22Rv1 (cell line): Measurements from ENCODE around the gene LRRC18.

ENCODE experiments used
- H3K27ac ChIP-seq: fragments of 450-650 bp; 2 replicates; pipeline ENCODE4 v1.5.1; 2017
- ZFX ChIP-seq: fragments of 450-650 bp; IDR thresholded peaks from 2 replicates; pipeline ENCODE4 v1.6.1; 2017; ENCODE audit warnings: antibody characterized with exemption, borderline replicate concordance
- TF ChIP-seq, protein P1 (sequence below): fragments of 450-650 bp; IDR thresholded peaks from 2 replicates; pipeline ENCODE4 v1.5.1; 2017; ENCODE audit warnings: mild to moderate bottlenecking

Gene LRRC18

DNA sequence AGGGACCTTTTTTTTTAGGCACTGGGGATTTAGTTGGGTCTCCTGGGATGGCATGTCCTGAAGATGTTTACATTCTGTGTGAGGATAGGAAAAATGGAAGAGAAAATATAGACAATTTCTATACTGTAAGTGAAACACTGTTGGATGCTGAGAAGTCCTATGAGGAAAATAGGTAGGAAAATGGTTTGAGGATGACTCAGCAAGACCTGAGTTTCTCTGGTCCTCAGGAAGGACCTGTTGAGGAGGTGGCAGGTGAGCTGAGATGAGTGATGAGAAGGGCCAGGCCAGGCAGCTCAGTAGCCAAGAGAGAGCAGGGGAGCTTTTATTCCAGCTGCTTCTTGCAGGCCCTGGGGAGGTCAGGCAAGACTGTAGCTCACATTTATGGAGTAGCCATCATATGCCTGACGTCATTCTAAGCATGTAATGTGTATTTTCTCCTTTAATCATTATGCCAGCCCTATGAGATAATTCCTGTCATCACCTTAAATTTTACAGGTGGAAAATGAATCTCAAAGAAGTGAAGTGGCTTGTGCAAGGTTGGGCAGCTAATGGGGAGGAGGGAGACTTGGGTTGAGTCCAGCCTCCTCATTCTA lies 19.1 kb upstream of the LRRC18 start:
- H3K27ac ChIP-seq, result no peak overlapping the region
- TF ChIP-seq ZFX, result no peak
- TF ChIP-seq, protein P1, sequence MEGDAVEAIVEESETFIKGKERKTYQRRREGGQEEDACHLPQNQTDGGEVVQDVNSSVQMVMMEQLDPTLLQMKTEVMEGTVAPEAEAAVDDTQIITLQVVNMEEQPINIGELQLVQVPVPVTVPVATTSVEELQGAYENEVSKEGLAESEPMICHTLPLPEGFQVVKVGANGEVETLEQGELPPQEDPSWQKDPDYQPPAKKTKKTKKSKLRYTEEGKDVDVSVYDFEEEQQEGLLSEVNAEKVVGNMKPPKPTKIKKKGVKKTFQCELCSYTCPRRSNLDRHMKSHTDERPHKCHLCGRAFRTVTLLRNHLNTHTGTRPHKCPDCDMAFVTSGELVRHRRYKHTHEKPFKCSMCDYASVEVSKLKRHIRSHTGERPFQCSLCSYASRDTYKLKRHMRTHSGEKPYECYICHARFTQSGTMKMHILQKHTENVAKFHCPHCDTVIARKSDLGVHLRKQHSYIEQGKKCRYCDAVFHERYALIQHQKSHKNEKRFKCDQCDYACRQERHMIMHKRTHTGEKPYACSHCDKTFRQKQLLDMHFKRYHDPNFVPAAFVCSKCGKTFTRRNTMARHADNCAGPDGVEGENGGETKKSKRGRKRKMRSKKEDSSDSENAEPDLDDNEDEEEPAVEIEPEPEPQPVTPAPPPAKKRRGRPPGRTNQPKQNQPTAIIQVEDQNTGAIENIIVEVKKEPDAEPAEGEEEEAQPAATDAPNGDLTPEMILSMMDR, result no peak

DNA sequence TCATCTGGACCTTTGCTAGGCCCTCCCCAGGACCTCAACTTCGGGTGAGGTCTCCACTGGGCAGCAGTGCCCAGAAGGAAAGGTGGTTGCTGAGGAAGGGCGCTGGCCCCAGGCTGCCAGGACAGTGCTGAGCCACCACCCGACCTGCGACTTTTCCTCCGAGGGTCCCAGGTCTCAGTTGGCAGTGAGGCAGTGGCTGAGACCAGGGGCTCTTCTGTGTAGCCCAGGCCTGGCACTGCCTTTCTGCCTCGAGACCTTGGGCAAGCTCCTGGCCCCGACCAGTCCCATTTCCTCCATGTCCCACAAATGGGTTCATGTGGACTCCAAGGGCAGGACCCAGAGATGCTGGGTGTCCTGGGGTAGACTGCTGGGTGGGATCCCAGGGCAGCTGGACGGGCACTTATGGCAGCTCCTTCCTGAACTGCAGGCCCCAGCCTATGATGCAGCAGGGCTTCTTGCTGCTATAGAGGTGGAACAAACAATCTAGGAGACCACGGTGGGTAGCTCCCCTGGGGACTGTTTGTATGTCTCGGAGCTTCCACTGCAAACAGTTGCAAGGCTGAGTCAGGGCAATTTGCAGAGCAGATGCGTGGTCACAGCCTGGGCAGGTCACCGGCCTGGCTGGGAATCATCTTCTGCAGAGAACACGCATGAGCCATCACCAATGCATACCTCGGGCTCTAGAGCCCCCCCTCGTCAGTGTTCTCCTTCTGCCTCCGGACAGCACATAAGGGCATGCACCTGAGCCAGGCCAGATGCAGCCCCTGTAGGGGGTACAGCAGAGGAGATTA lies 17.9 kb upstream of the LRRC18 start:
- TF ChIP-seq ZFX, result no peak
- H3K27ac ChIP-seq, result no peak overlapping the region

DNA sequence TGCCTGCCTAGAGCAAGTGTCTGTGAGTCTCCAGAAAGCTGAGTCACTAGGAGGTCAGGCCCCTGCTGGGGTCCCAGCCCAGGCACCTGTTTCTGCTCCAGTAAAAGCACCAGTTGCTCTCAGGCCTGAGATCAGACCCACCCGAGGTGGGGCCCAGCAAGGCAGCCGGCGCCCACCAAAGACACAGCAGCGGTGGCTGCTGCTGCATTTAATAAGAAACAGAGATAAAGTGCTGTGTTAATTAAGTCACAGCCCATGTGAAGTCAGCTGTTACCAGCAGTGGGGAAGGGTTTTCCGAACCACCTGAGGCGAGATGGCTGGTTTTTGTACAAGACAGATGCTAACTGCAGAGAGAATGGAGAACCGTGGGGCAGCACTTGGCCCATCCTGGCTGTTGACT lies 12.1 kb upstream of the LRRC18 start:
- no peak overlapping the region for H3K27ac ChIP-seq
- TF ChIP-seq, protein P1, result no peak
- no peak for TF ChIP-seq ZFX

DNA sequence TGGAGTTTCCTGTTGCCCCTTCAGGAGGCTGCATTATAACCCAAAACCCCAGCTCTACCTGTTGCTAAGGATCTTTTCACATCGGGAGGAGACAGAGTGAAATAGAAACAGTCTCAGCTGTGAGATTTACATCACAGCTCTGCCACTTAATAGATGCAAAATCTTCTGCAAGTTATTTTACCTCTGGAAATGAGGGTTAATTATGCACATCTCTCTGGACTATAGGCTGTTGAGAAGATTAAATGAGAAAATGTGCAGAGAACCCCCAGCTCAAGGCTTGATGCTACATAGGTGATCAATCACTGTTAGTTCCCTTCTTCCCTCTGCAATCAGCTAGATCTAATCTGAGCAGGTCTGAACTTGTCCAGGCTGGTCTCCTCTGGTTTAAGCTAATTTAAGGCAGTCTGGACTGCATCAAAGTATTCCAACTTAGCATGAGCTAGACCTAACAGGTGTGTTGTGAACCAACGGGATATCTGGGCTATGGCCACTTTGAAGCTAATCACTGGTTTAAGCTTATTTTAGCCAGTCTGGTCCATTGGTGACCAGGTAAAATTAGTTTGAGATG lies 8.9 kb upstream of the LRRC18 start:
- TF ChIP-seq ZFX, result no peak
- TF ChIP-seq, protein P1, result no peak
- H3K27ac ChIP-seq, result no peak overlapping the region

DNA sequence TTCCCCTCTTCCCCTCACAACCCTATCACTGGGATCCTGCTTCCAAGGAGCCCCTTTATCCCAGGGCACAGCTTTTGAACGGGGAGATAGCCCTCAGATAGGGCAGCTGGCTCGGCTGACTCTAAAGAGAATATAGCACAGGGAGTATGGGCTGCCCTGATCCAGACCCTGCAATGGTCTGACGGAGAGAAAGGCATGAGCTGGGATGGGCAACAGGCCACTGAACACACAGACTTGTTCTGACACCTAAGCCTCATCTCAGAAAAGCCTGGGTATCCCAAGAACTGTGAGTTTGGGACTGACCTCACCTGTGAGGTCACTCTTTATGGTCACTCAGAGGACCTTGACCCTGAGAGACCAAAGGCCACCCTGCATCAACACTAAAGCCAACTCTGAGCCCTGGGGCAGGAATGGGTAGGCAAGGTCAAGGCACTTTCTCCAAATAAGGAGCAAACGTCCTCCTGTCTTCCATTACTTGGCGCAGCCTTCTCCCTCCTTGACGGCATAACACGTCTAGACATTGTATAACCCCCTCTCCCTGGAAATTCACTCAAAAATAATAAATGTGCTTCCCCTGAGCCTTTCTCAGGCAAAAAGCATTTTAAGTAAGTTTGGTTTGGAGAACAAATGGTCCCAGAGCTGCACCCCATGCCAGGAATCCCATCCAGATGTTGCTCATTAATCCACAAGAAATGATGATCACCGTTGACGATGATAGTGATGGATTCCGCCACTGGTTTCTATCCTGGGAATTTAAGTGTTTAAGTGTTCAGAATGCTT lies 8.2 kb upstream of the LRRC18 start:
- TF ChIP-seq ZFX, result no peak
- TF ChIP-seq, protein P1, result no peak

DNA sequence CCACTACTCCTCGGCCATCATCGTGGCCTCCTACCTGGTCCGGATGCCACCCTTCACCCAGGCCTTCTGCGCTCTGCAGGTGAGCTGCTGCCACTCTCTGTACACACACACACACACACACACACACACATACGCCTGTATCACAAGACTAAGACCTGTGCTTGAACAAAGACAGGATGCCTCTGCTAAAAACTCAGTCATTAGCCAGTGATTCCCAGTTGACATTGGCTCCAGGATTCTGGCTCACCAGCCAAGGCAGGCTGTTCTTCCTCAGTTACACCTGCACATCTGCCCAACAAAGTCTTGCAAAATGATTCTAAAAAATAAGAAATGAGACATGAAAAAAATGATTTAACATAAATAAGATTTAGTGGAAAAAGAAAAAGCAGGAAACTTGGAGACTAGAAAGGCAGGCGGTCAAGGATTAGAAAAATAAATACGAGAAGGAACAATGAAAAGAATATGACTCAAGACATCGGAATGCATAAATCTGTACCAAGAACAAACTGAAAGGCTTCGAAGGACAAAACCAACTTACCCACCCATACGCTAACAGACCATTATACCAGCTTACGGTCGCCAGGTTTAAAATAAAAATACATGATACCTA lies 7.4 kb upstream of the LRRC18 start:
- TF ChIP-seq, protein P1, result no peak
- TF ChIP-seq ZFX, result no peak
- no peak overlapping the region for H3K27ac ChIP-seq

More for the DNA sequence above, 8.2 kb upstream of the LRRC18 start:
- no peak overlapping the region for H3K27ac ChIP-seq

DNA sequence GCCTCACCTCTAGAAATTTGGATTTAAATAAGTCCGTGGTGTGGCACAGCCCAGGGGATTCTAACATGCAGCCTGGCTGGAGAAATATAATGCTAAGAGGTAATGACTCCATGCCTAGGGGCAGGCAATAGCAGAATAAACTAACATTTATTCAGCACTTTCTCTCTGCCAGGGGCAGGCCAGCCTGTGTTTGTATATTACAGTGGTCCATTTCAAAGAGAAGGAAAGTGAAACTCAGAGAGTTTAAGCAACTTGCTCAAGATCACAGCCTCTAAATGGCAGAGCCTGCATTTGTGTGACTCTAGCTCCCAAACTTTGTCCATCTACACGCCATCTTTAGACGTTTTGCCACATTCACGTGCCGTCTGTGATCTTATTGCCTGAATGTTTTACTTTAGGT lies 6.7 kb upstream of the LRRC18 start:
- H3K27ac ChIP-seq, result no peak overlapping the region
- TF ChIP-seq ZFX, result no peak
- TF ChIP-seq, protein P1, result no peak
